IMR-90 (cell line): Measurements from ENCODE around the gene ESYT3. TPM values are rescaled to one million over a fixed set of nuclear protein-coding genes. Genes with fewer than 3 reads are reported as not detected.

Experiments
- ATAC-seq: fragments of 200-7000 bp; cut with Tn5 transposase; 2 replicates; pipeline ENCODE4 v1.9.1; 2020; ENCODE audit warnings: low read depth, mild to moderate bottlenecking, moderate library complexity
- BruUV-seq: library from RNA; stranded (reverse); fragments of 400-500 nt; replicated peaks from 2 replicates; lab custom pipeline; 2021; lab: Mats Ljungman, UMichigan
- CTCF ChIA-PET: fragments of 300-600 bp; formaldehyde crosslinking; extraction: SDS; loops from one replicate; lab custom pipeline; 2021; ENCODE audit warnings: antibody characterized with exemption; lab: Yijun Ruan, JAX
- POLR2A ChIA-PET: fragments of 300-600 bp; sonication (Branson Sonifier 250); formaldehyde crosslinking; loops from one replicate; lab custom pipeline; 2022; ENCODE audit warnings: antibody characterized with exemption; ENCODE audit not compliant: unreplicated experiment; lab: Charles Lee
- DNase-seq: peaks from one replicate; pipeline ENCODE4 v3.0.0; 2013
- H2AFZ ChIP-seq: replicated peaks from 2 replicates; pipeline ENCODE3; 2013; ENCODE audit warnings: low read length, mild to moderate bottlenecking; ENCODE audit not compliant: poor library complexity
- H2AK5ac ChIP-seq: 2 replicates; pipeline ENCODE4 v1.6.1; 2013; ENCODE audit warnings: low read depth, low read length, inconsistent platforms
- H2AK9ac ChIP-seq: replicated peaks from 2 replicates; pipeline ENCODE3; 2013; ENCODE audit warnings: mild to moderate bottlenecking, low read depth, low read length, moderate library complexity; ENCODE audit not compliant: poor library complexity
- H2BK120ac ChIP-seq: 2 replicates; pipeline ENCODE4 v1.6.1; 2013; ENCODE audit warnings: low read depth, low read length, inconsistent platforms
- H2BK15ac ChIP-seq: 3 replicates; pipeline ENCODE4 v1.6.1; 2013; ENCODE audit warnings: low read depth, low read length, inconsistent platforms
- H2BK20ac ChIP-seq: 2 replicates; pipeline ENCODE4 v1.6.1; 2013; ENCODE audit warnings: low read depth, mild to moderate bottlenecking, inconsistent platforms, low read length, moderate library complexity
- H2BK5ac ChIP-seq: 2 replicates; pipeline ENCODE4 v1.6.1; 2013; ENCODE audit warnings: mild to moderate bottlenecking, low read depth, low read length, inconsistent platforms; ENCODE audit not compliant: poor library complexity, severe bottlenecking
- H3K14ac ChIP-seq: replicated peaks from 2 replicates; pipeline ENCODE4 v1.6.1; 2013; ENCODE audit warnings: low read depth, low read length, inconsistent platforms
- H3K18ac ChIP-seq: 2 replicates; pipeline ENCODE4 v1.6.1; 2013; ENCODE audit warnings: low read depth, low read length, control low read depth
- H3K23ac ChIP-seq: 2 replicates; pipeline ENCODE4 v1.6.1; 2013; ENCODE audit warnings: low read depth, low read length, inconsistent platforms
- H3K27ac ChIP-seq: 2 replicates; pipeline ENCODE4 v1.5.1; 2013; ENCODE audit warnings: mild to moderate bottlenecking, control low read depth, low read length; ENCODE audit not compliant: insufficient read depth
- H3K27me3 ChIP-seq: 2 replicates; pipeline ENCODE4 v1.6.1; 2013; ENCODE audit warnings: low read length; ENCODE audit not compliant: control insufficient read depth, insufficient read depth
- H3K36me3 ChIP-seq: 2 replicates; pipeline ENCODE4 v1.6.1; 2013; ENCODE audit warnings: low read length, mixed read lengths; ENCODE audit not compliant: control insufficient read depth, insufficient read depth
- H3K4ac ChIP-seq: 2 replicates; pipeline ENCODE4 v1.6.1; 2013; ENCODE audit warnings: low read depth, low read length, inconsistent platforms
- H3K4me1 ChIP-seq: 2 replicates; pipeline ENCODE4 v1.6.1; 2013; ENCODE audit warnings: low read length, mixed read lengths; ENCODE audit not compliant: control insufficient read depth, insufficient read depth
- H3K4me2 ChIP-seq: 2 replicates; pipeline ENCODE4 v1.6.1; 2013; ENCODE audit warnings: low read depth, mild to moderate bottlenecking, control low read depth, low read length, moderate library complexity
- H3K4me3 ChIP-seq: 2 replicates; pipeline ENCODE4 v1.5.1; 2013; ENCODE audit warnings: low read depth, mild to moderate bottlenecking, control low read depth, low read length, moderate library complexity; ENCODE audit not compliant: insufficient read depth
- H3K56ac ChIP-seq: 2 replicates; pipeline ENCODE4 v1.6.1; 2013; ENCODE audit warnings: low read length, inconsistent platforms; ENCODE audit not compliant: insufficient read depth; ENCODE audit errors: extremely low read depth
- H3K79me1 ChIP-seq, 2 experiments: 2 replicates each; pipeline ENCODE4 v1.6.1; 2013; ENCODE audit warnings: low read length in 2 of 2, inconsistent platforms in 1 of 2, low read depth in 1 of 2
- H3K9ac ChIP-seq: 2 replicates; pipeline ENCODE4 v1.6.1; 2013; ENCODE audit warnings: low read depth, low read length, control low read depth
- H3K9me1 ChIP-seq: 2 replicates; pipeline ENCODE4 v1.6.1; 2013; ENCODE audit warnings: low read length, inconsistent platforms; ENCODE audit not compliant: insufficient read depth
- H3K9me3 ChIP-seq: 2 replicates; pipeline ENCODE4 v1.6.1; 2013; ENCODE audit warnings: low read length; ENCODE audit not compliant: control insufficient read depth, insufficient read depth
- H4K20me1 ChIP-seq: 2 replicates; pipeline ENCODE4 v1.6.1; 2013; ENCODE audit warnings: low read length, inconsistent platforms; ENCODE audit not compliant: insufficient read depth
- H4K5ac ChIP-seq: 2 replicates; pipeline ENCODE4 v1.6.1; 2013; ENCODE audit warnings: mild to moderate bottlenecking, low read depth, low read length, control low read depth
- H4K8ac ChIP-seq, 2 experiments: 2 replicates each; pipeline ENCODE4 v1.6.1; 2013; ENCODE audit warnings: low read depth in 2 of 2, low read length in 2 of 2, control low read depth in 1 of 2, inconsistent platforms in 1 of 2
- H4K91ac ChIP-seq: 2 replicates; pipeline ENCODE4 v1.6.1; 2013; ENCODE audit warnings: low read depth, low read length, inconsistent platforms; ENCODE audit not compliant: insufficient read depth
- BHLHE40 ChIP-seq: fragments of 150-350 bp; IDR thresholded peaks from 2 replicates; pipeline ENCODE4 v1.6.1; 2016; ENCODE audit warnings: mild to moderate bottlenecking, low read depth, low read length
- FOS ChIP-seq: fragments of 150-350 bp; IDR thresholded peaks from 2 replicates; pipeline ENCODE4 v1.6.1; 2016; ENCODE audit warnings: low read depth, low read length
- MAZ ChIP-seq: IDR thresholded peaks from 2 replicates; pipeline ENCODE4 v1.6.1; 2012; ENCODE audit warnings: low read depth, mild to moderate bottlenecking, low read length, improper control_type of control experiment, moderate library complexity, borderline replicate concordance
- NFE2L2 ChIP-seq: fragments of 150-350 bp; IDR thresholded peaks from 2 replicates; pipeline ENCODE4 v1.6.1; 2016; ENCODE audit warnings: low read depth, mild to moderate bottlenecking, low read length
- POLR2A ChIP-seq: IDR thresholded peaks from 2 replicates; pipeline ENCODE4 v1.6.1; 2012; ENCODE audit warnings: mild to moderate bottlenecking, low read depth, low read length
- RAD21 ChIP-seq: IDR thresholded peaks from 2 replicates; pipeline ENCODE4 v1.6.1; 2012; ENCODE audit warnings: low read length, improper control_type of control experiment
- RFX5 ChIP-seq: IDR thresholded peaks from 2 replicates; pipeline ENCODE4 v1.8.0; 2012; ENCODE audit warnings: low read depth, mild to moderate bottlenecking, low read length, moderate library complexity
- SMC3 ChIP-seq: fragments of 150-350 bp; IDR thresholded peaks from 2 replicates; pipeline ENCODE4 v1.6.1; 2016; ENCODE audit warnings: low read depth, mild to moderate bottlenecking, antibody characterized with exemption, low read length, moderate library complexity
- WGBS, 2 experiments: methylation state at CpG; one replicate each; pipeline versions ENCODE4 v1.1.5 to v1.1.7; 2013; ENCODE audit warnings: missing lambda C conversion rate in 2 of 2; ENCODE audit not compliant: insufficient read length in 1 of 2; ENCODE audit errors: extremely low coverage in 2 of 2; 5-methylcytosine and 5-hydroxymethylcytosine counted together
- dilution Hi-C: fragments of 300-500 bp; cut with HindIII; formaldehyde crosslinking; loops from one replicate; pipeline ENCODE4 v1.14.3; 2018; ENCODE audit warnings: low sequenced_read_pairs; ENCODE audit not compliant: unreplicated experiment
- in situ Hi-C: fragments of 300-500 bp; cut with MboI; formaldehyde crosslinking; loops from 3 replicates; pipeline ENCODE4 v1.14.3; 2019; ENCODE audit warnings: low sequenced_read_pairs, inconsistent platforms, mixed read lengths
- intact Hi-C: fragments of 100-400 bp; cut with micrococcal nuclease; formaldehyde crosslinking; loops from 2 replicates; pipeline ENCODE4 v1.10.0; 2022
- polyA plus RNA-seq, 3 experiments: library from polyadenylated mRNA; depleted of rRNA; stranded (reverse); fragments of >200 nt; gene quantifications; 2 replicates each; pipeline ENCODE4 v1.2.3, GENCODE V29; 2012; ENCODE audit warnings: low replicate concordance in 1 of 3
- total RNA-seq: library from RNA; depleted of rRNA; stranded (reverse); fragments of >200 nt; gene quantifications from 2 replicates; pipeline ENCODE4 v1.2.3, GENCODE V29; 2012

The ESYT3 gene
- total and polyA plus RNA-seq, 2 of the 4 experiments (the other 2 are of a cell fraction): under 0.01 to 0.02 TPM

- TF ChIP-seq RAD21 (no peak), MAZ (no peak), POLR2A (no peak), RFX5 (no peak), SMC3 (no peak), FOS (no peak), BHLHE40 (no peak), NFE2L2 (no peak)
- dilution Hi-C loops (no loop called here), in situ Hi-C loops (no loop called here), intact Hi-C loops (no loop called here)
- Histone ChIP-seq H3K36me3 (no peaks in the 10 kb centered on the region), H2AK9ac (peak overlapping the region; percentile 70), H3K56ac (no peak overlapping the region), H2BK20ac (peak overlapping the region; percentile 86; the same call in 1 of the 2 replicates), H3K18ac (no peak overlapping the region; the same call in 1 of the 2 replicates), H3K23ac (no peak overlapping the region), H3K4ac (peak overlapping the region; percentile 43), H3K79me1 (peaks cover 15 to 41% of the 10 kb centered on the region in 2 experiments; a peak in 3 of 4 replicates), H3K9ac (no peak overlapping the region), H2BK5ac (peak overlapping the region; percentile 49), H2BK120ac (peak overlapping the region; percentile 35), H3K9me1 (peaks cover 14% of the 10 kb centered on the region), H3K9me3 (no peaks in the 10 kb centered on the region), H3K14ac (peak overlapping the region; percentile 38; the same call in 1 of the 2 replicates), H3K4me3 (no peak overlapping the region), H4K8ac (peak overlapping the region; percentile 2 to 88), H3K4me2 (no peak overlapping the region), H3K4me1 (peaks cover 12% of the 10 kb centered on the region), H4K91ac (peak overlapping the region; percentile 61), H2AFZ (peak overlapping the region; percentile 47), H3K27me3 (no peaks in the 10 kb centered on the region), H2BK15ac (peak overlapping the region; percentile 0; the same call in 2 of the 3 replicates), H4K20me1 (0 out of 2 replicates have a peak, but pooled peaks cover 3% of the 10 kb centered on the region), H3K27ac (peak overlapping the region; percentile 2; the same call in 1 of the 2 replicates), H4K5ac (no peak overlapping the region), H2AK5ac (peak overlapping the region; percentile 18)
- 93% methylated on average over 5 of the region's 6 CpGs; no CpG with 5 or more reads in 1 of the 2 experiments for WGBS, 2 experiments
- ChIA-PET POLR2A (no interaction called here), CTCF (no interaction called here)
- peak; percentile 12 for DNase-seq
- no peak for ATAC-seq
- no TSS peak for BruUV-seq
These were observed 45.2 kb upstream of the ESYT3 start for GRCh38 chr3:138389144-138389601.
